Measurements from ENCODE around the gene MAP2K6.

GRCh38 chr17:69457603-69458002, 43.1 kb downstream of the MAP2K6 start:
- TF ChIP-seq CTCF (IDR thresholded peaks at IDR 0.05) (no peak), EZH2phosphoT487 (IDR thresholded peaks at IDR 0.05; ENCODE audit: borderline replicate concordance, low read depth) (no peak), POLR2AphosphoS5 (IDR thresholded peaks at IDR 0.05; ENCODE audit: low read depth, low read length) (no peak), USF1 (IDR thresholded peaks at IDR 0.05; ENCODE audit: borderline replicate concordance, low read depth) (no peak), RAD21 (IDR thresholded peaks at IDR 0.05; ENCODE audit: low read length) (no peak), EP300 (IDR thresholded peaks at IDR 0.05; ENCODE audit: borderline replicate concordance in 1 of 2, low read depth in 1 of 2, low read length in 1 of 2) (no peak), SMC3 (IDR thresholded peaks at IDR 0.05; ENCODE audit: low read depth, low read length) (no peak), CHD2 (IDR thresholded peaks at IDR 0.05; ENCODE audit: low read length, partially characterized antibody) (no peak), JUND (IDR thresholded peaks at IDR 0.05) (no peak), REST (IDR thresholded peaks at IDR 0.05; ENCODE audit: low read depth, low read length) (no peak), MXI1 (IDR thresholded peaks at IDR 0.05; ENCODE audit: low read depth, low read length) (no peak), NFIC (IDR thresholded peaks at IDR 0.05; ENCODE audit: borderline replicate concordance) (no peak), PBX3 (IDR thresholded peaks at IDR 0.05) (no peak), RXRA (IDR thresholded peaks at IDR 0.05; ENCODE audit: borderline replicate concordance, low read depth) (no peak)
